ENCODE results near the gene FBXW10.
"Not testable (repeated sequence)": the region's sequence is repeated elsewhere in the genome, so short reads cannot be mapped to it uniquely, and the experiment has no call there.

The FBXW10 gene

GRCh38 chr17:18721775-18722547 is 21.9 kb upstream of the FBXW10 start:
- not testable (repeated sequence) for H3K9me3 ChIP-seq (ENCODE audit: insufficient read depth, low read length); H3K4me3 ChIP-seq (ENCODE audit: low read length); H3K27ac ChIP-seq (ENCODE audit: low read length); H3K79me2 ChIP-seq (ENCODE audit: low read length); H3K4me2 ChIP-seq (ENCODE audit: low read length); H2AFZ ChIP-seq (ENCODE audit: low read depth, low read length); H3K36me3 ChIP-seq (replicated peaks; ENCODE audit: low read depth, low read length); H3K9ac ChIP-seq (ENCODE audit: low read length); H4K20me1 ChIP-seq (ENCODE audit: insufficient read depth, low read length); H3K4me1 ChIP-seq (ENCODE audit: low read length); H3K27me3 ChIP-seq (ENCODE audit: low read depth, low read length)

- not testable (repeated sequence) for H3K4me2 ChIP-seq (ENCODE audit: low read length); H4K20me1 ChIP-seq (ENCODE audit: insufficient read depth, low read length); H2AFZ ChIP-seq (ENCODE audit: low read depth, low read length); H3K4me1 ChIP-seq (ENCODE audit: low read length); H3K9ac ChIP-seq (ENCODE audit: low read length); H3K27me3 ChIP-seq (ENCODE audit: low read depth, low read length); H3K36me3 ChIP-seq (replicated peaks; ENCODE audit: low read depth, low read length); H3K79me2 ChIP-seq (ENCODE audit: low read length); H3K9me3 ChIP-seq (ENCODE audit: insufficient read depth, low read length); H3K27ac ChIP-seq (ENCODE audit: low read length); H3K4me3 ChIP-seq (ENCODE audit: low read length)
Measured at GRCh38 chr17:18722612-18723011, 21.2 kb upstream of the FBXW10 start.

- not testable (repeated sequence) for H3K27me3 ChIP-seq (ENCODE audit: low read depth, low read length); H3K9me3 ChIP-seq (ENCODE audit: insufficient read depth, low read length); H3K4me1 ChIP-seq (ENCODE audit: low read length); H2AFZ ChIP-seq (ENCODE audit: low read depth, low read length); H3K9ac ChIP-seq (ENCODE audit: low read length); H3K36me3 ChIP-seq (replicated peaks; ENCODE audit: low read depth, low read length); H3K27ac ChIP-seq (ENCODE audit: low read length); H3K4me3 ChIP-seq (ENCODE audit: low read length); H4K20me1 ChIP-seq (ENCODE audit: insufficient read depth, low read length); H3K79me2 ChIP-seq (ENCODE audit: low read length); H3K4me2 ChIP-seq (ENCODE audit: low read length)
Measured at GRCh38 chr17:18723509-18723908, 20.3 kb upstream of the FBXW10 start.

- H3K4me2 ChIP-seq (ENCODE audit: low read length); H3K79me2 ChIP-seq (ENCODE audit: low read length); H3K4me1 ChIP-seq (ENCODE audit: low read length); H3K9me3 ChIP-seq (ENCODE audit: insufficient read depth, low read length); H3K27ac ChIP-seq (ENCODE audit: low read length); H3K4me3 ChIP-seq (ENCODE audit: low read length); H2AFZ ChIP-seq (ENCODE audit: low read depth, low read length); H3K27me3 ChIP-seq (ENCODE audit: low read depth, low read length); H3K36me3 ChIP-seq (replicated peaks; ENCODE audit: low read depth, low read length); H4K20me1 ChIP-seq (ENCODE audit: insufficient read depth, low read length); H3K9ac ChIP-seq (ENCODE audit: low read length): not testable (repeated sequence)
Measured at GRCh38 chr17:18732438-18732837, 11.4 kb upstream of the FBXW10 start.

- H3K4me3 ChIP-seq (ENCODE audit: low read length); H3K4me2 ChIP-seq (ENCODE audit: low read length); H3K27ac ChIP-seq (ENCODE audit: low read length); H3K27me3 ChIP-seq (ENCODE audit: low read depth, low read length); H3K36me3 ChIP-seq (replicated peaks; ENCODE audit: low read depth, low read length); H2AFZ ChIP-seq (ENCODE audit: low read depth, low read length); H3K9ac ChIP-seq (ENCODE audit: low read length); H3K4me1 ChIP-seq (ENCODE audit: low read length); H4K20me1 ChIP-seq (ENCODE audit: insufficient read depth, low read length); H3K9me3 ChIP-seq (ENCODE audit: insufficient read depth, low read length); H3K79me2 ChIP-seq (ENCODE audit: low read length): not testable (repeated sequence)
Measured at GRCh38 chr17:18733350-18733749, 10.5 kb upstream of the FBXW10 start.

- H3K4me3 ChIP-seq (ENCODE audit: low read length); H3K36me3 ChIP-seq (replicated peaks; ENCODE audit: low read depth, low read length); H3K27ac ChIP-seq (ENCODE audit: low read length); H3K79me2 ChIP-seq (ENCODE audit: low read length); H4K20me1 ChIP-seq (ENCODE audit: insufficient read depth, low read length); H3K9ac ChIP-seq (ENCODE audit: low read length); H3K9me3 ChIP-seq (ENCODE audit: insufficient read depth, low read length); H3K4me1 ChIP-seq (ENCODE audit: low read length); H3K4me2 ChIP-seq (ENCODE audit: low read length); H3K27me3 ChIP-seq (ENCODE audit: low read depth, low read length); H2AFZ ChIP-seq (ENCODE audit: low read depth, low read length): not testable (repeated sequence)
Measured at GRCh38 chr17:18739616-18740391, 4.0 kb upstream of the FBXW10 start.

GRCh38 chr17:18741228-18741627 is 2.6 kb upstream of the FBXW10 start:
- not testable (repeated sequence) for H3K9ac ChIP-seq (ENCODE audit: low read length); H2AFZ ChIP-seq (ENCODE audit: low read depth, low read length); H3K4me2 ChIP-seq (ENCODE audit: low read length); H3K27me3 ChIP-seq (ENCODE audit: low read depth, low read length); H4K20me1 ChIP-seq (ENCODE audit: insufficient read depth, low read length); H3K79me2 ChIP-seq (ENCODE audit: low read length); H3K27ac ChIP-seq (ENCODE audit: low read length); H3K36me3 ChIP-seq (replicated peaks; ENCODE audit: low read depth, low read length); H3K4me3 ChIP-seq (ENCODE audit: low read length); H3K4me1 ChIP-seq (ENCODE audit: low read length); H3K9me3 ChIP-seq (ENCODE audit: insufficient read depth, low read length)

- not testable (repeated sequence) for H3K9me3 ChIP-seq (ENCODE audit: insufficient read depth, low read length); H3K27ac ChIP-seq (ENCODE audit: low read length); H2AFZ ChIP-seq (ENCODE audit: low read depth, low read length); H3K27me3 ChIP-seq (ENCODE audit: low read depth, low read length); H3K4me1 ChIP-seq (ENCODE audit: low read length); H3K9ac ChIP-seq (ENCODE audit: low read length); H3K4me2 ChIP-seq (ENCODE audit: low read length); H4K20me1 ChIP-seq (ENCODE audit: insufficient read depth, low read length); H3K4me3 ChIP-seq (ENCODE audit: low read length); H3K79me2 ChIP-seq (ENCODE audit: low read length); H3K36me3 ChIP-seq (replicated peaks; ENCODE audit: low read depth, low read length)
Measured at GRCh38 chr17:18744726-18745125, 872 bp downstream of the FBXW10 start.

- H3K79me2 ChIP-seq (ENCODE audit: low read length); H3K4me1 ChIP-seq (ENCODE audit: low read length); H3K27ac ChIP-seq (ENCODE audit: low read length); H3K36me3 ChIP-seq (replicated peaks; ENCODE audit: low read depth, low read length); H2AFZ ChIP-seq (ENCODE audit: low read depth, low read length); H4K20me1 ChIP-seq (ENCODE audit: insufficient read depth, low read length); H3K4me2 ChIP-seq (ENCODE audit: low read length); H3K9ac ChIP-seq (ENCODE audit: low read length); H3K4me3 ChIP-seq (ENCODE audit: low read length); H3K27me3 ChIP-seq (ENCODE audit: low read depth, low read length); H3K9me3 ChIP-seq (ENCODE audit: insufficient read depth, low read length): not testable (repeated sequence)
Measured at GRCh38 chr17:18746551-18746950, 2.7 kb downstream of the FBXW10 start.
